GM18907 (cell line): ENCODE measurements around the gene TMC1.
"Not testable (repeated sequence)": the region's sequence is repeated elsewhere in the genome, so short reads cannot be mapped to it uniquely, and the experiment has no call there.

ENCODE experiments used
- ATAC-seq: cut with Tn5 transposase; IDR thresholded peaks from one replicate; pipeline ENCODE4 v1.9.1; 2021; ENCODE audit warnings: mild to moderate bottlenecking, moderate library complexity; ENCODE audit not compliant: unreplicated experiment

Gene TMC1

DNA sequence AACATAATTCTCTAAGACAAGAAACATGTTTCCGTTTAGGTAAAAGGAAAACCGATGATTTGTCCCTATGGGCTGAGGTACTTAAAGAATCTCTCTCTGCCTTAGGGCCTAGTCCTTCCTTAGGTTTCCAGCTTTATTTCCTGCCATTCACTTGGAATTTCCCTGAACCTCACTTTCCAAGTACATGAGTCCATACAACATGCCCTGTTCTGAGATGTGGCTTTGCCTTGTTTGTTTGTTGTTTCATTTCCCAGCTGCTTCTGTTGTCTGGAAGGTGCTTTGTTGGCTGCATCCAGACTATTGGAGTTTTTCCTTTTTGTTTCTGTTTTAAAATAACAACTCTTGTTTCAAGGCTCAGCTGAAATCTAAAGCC, 336.2 kb downstream of the TMC1 start:
- ATAC-seq = no peak

DNA sequence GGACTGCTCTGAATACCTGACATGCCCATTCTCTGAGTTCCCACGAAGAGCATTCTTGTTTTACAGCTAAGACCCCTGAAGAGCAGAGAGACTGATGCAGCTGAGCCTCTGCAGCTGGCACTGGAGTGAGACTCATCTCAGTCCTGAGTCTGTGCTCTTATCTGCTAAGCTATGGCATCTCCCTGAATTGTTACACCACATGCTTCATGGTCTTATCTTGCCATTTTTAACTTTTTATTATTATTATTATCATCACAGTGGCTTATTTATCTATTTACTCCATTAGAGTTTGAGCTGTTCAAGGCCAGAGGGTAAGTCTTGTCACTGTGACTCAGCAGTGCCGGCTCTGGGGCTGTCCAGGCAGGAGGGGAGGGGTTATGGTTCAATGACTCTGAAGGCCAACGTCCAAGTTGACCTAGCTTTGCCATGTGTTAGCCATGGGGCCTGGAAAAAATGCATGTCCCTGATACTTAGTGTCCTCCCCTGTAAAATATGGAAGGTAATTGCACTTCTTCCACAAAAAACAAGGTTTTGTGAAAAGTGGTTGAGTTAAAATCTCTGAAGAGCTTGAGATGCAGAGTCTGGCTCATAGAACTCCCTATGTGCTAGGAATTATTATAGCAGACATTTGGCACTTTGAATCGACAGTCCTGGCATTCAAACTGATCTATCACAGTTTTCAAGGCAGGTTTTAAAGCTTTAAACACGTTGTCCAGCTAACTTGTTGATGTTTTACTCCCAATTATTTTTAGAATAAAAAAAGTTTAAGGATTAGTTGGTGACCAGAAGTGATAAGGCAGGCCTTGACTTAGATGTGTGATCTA, 336.9 kb downstream of the TMC1 start:
- ATAC-seq = no peak

GRCh38 chr9:72862788-72863187, 341.4 kb downstream of the TMC1 start:
- ATAC-seq = not testable (repeated sequence)

DNA sequence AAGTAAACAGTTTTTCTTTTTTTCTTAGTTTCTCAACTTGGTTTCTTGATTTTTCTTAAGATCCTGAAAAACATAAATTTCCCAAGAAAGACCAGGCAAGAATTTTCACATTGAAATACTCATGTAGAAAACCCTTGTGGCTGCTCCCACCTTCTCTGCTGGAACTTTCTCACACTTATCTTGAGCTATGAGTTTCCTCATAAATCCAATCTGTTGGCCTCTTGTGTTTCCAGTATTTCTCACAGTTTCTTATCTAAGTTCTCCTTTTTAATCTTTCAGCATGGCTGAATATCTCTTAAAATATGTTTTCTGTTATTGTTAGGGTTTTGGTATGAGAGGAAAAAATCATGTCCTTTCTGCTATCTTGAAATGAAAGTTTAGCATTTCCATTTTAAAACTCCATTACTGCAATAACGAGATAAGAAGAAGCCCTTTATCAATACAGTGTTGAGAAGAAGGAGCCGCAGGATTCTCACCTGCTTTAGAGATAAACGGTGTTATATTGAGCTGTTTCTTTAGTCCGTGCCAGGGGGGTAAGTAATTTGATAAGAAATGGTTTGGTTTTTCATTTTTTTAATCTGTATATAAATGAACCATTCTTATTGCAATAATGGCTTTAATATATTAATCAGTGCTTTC, 342.2 kb downstream of the TMC1 start:
- no peak for ATAC-seq

- ATAC-seq = no peak
These were observed 342.9 kb downstream of the TMC1 start for GRCh38 chr9:72864327-72864726.

GRCh38 chr9:72871685-72872084, 350.3 kb downstream of the TMC1 start:
- no peak for ATAC-seq

DNA sequence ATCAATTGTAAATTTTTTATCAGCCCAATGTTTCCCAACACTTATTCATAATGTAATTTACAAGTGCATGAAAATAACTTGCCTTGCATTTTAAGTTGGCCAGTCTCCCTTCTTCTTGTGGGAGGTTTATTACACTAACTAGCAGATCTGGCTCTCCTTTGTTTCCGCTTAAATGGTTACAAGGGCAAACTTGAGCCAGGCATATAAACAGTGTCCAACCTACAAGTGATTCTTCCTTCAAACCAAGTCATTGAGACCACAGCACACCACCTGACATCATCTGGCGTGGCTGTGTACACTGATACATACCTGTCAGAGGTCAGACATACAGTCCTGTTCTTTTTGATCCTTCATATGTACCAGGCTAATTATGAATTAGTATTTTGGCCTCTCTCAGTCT, 351.3 kb downstream of the TMC1 start:
- no peak for ATAC-seq

GRCh38 chr9:72873456-72873855, 352.0 kb downstream of the TMC1 start:
- ATAC-seq = no peak

DNA sequence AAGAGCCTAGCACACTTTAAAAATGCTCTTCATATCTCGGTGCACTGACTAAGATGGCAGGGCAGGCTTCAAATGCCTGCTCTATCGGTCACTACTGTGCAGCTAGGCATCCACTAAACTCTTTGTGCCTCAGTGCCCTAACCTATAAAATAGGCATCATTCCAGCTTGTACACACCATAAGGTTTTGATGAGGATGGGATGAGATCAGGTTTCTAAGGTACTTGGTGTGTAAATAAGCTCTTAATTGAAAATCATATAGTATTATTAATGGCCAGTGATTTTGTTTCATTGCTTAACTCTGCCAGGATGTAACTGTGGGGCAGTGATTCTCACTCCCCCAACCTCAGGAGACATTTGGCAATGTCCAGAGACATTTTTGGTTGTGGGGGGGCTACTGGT, 352.9 kb downstream of the TMC1 start:
- ATAC-seq = no peak

- ATAC-seq = no peak
These were observed 353.8 kb downstream of the TMC1 start for GRCh38 chr9:72875221-72875620.

DNA sequence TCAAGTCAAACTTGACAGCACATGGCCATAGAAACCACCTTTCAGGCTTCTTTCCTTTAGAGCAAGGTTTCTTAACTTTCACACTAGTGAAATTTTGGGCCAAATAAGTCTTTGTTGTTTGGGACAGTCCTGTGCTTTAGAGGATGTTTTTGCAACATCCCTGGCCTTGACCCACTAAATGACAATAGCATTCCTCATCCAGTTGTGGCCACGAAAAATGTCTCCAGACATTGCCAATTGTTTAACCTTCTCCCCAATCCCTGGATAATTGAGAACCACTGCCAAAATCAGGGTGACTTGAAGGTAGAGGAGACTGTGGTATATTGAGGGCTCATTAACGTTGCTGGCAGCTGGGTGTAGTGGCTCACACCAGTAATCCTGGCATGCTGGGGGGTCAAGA, 359.4 kb downstream of the TMC1 start:
- ATAC-seq = no peak

- no peak for ATAC-seq
These were observed 360.8 kb downstream of the TMC1 start for GRCh38 chr9:72882117-72882775.

DNA sequence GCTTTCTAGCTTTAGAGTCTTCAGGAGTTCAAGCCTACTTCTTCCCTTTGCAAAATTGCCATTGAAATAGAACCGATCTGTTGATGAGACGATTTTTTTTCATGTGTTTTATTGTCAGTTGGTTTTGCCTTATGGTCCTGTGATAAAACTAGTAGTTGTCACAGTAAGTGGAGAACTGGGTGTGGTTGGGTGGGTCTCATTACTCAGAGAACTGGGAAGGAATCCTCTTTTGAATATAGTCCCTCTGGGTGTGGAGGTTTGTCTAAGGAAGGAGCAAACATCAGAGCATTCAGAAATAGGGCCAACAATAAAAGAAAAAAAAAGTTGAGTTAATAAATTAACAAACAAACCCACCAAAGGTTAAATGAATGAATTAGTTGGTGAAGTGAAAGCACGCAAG, 362.5 kb downstream of the TMC1 start:
- ATAC-seq = no peak

- no peak for ATAC-seq
These were observed 363.1 kb downstream of the TMC1 start for GRCh38 chr9:72884508-72884907.
